Body of pancreas (tissue), 4 donors: ENCODE data around the gene LRRC2.

Experiments used
- POLR2A ChIP-seq, 3 donors: fragments of 450-650 bp; IDR thresholded peaks; one replicate each; pipeline ENCODE4 v1.6.1; 2016; ENCODE audit warnings: antibody characterized with exemption in 3 of 3, mild to moderate bottlenecking in 2 of 3
- TF ChIP-seq, protein P1 (sequence below), 7 experiments: fragments of 450-650 bp in 4 of 7; fragments of 200-600 bp in 3 of 7; sonication (generic) in 3 of 7; IDR thresholded peaks; one replicate each; pipeline ENCODE4 v1.5.1; 2016 to 2019; ENCODE audit warnings: antibody characterized with exemption in 7 of 7

DNA sequence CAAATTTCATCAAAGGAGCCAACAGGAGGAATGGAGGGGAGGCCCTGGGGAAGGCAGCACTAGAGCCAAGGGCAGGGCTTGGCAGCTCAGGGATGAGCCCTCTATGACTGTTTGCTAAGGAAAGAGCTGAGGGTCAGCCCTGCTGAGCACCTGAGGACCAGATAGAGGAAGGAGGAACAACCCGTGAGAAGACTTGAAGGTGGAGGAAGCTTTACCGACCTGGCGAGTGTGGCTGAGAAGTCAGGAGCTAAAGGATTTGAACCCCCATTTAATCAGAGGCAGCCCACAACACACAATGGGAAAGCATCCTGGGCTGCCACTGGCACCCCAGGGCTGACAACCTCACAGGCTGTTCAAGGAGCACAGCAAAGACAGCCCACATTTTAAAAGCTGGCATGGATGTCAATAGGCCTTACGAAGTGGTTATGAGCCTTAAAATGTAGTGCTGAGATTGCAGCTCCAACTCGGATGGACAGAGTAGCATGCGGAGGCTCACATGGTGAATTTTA, 20.7 kb upstream of the LRRC2 start:
- TF ChIP-seq, protein P1, sequence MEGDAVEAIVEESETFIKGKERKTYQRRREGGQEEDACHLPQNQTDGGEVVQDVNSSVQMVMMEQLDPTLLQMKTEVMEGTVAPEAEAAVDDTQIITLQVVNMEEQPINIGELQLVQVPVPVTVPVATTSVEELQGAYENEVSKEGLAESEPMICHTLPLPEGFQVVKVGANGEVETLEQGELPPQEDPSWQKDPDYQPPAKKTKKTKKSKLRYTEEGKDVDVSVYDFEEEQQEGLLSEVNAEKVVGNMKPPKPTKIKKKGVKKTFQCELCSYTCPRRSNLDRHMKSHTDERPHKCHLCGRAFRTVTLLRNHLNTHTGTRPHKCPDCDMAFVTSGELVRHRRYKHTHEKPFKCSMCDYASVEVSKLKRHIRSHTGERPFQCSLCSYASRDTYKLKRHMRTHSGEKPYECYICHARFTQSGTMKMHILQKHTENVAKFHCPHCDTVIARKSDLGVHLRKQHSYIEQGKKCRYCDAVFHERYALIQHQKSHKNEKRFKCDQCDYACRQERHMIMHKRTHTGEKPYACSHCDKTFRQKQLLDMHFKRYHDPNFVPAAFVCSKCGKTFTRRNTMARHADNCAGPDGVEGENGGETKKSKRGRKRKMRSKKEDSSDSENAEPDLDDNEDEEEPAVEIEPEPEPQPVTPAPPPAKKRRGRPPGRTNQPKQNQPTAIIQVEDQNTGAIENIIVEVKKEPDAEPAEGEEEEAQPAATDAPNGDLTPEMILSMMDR (IDR thresholded peaks at IDR 0.05) = no peak
- TF ChIP-seq POLR2A (IDR thresholded peaks at IDR 0.05) = no peak
